Kidney capillary endothelial cell (primary cell): Measurements from ENCODE around the gene LMTK2.
"Not testable (repeated sequence)": the region's sequence is repeated elsewhere in the genome, so short reads cannot be mapped to it uniquely, and the experiment has no call there.

Experiments used
- DNase-seq: peaks from one replicate; pipeline ENCODE4 v3.0.0-alpha.2; 2018; ENCODE audit warnings: low spot score

LMTK2 gene

GRCh38 chr7:98217623-98218582, 111.2 kb downstream of the LMTK2 start:
- no peak for DNase-seq

- not testable (repeated sequence) for DNase-seq
Observed at GRCh38 chr7:98219382-98219781, 112.7 kb downstream of the LMTK2 start.

GRCh38 chr7:98221611-98222532, 115.2 kb downstream of the LMTK2 start:
- no peak for DNase-seq

GRCh38 chr7:98222533-98223195, 116.0 kb downstream of the LMTK2 start:
- no peak for DNase-seq

- DNase-seq: no peak
Observed at GRCh38 chr7:98223351-98223897, 116.8 kb downstream of the LMTK2 start.

GRCh38 chr7:98223898-98224700, 117.4 kb downstream of the LMTK2 start:
- DNase-seq: no peak

GRCh38 chr7:98224701-98225181, 118.1 kb downstream of the LMTK2 start:
- DNase-seq: no peak

GRCh38 chr7:98225913-98226614, 119.4 kb downstream of the LMTK2 start:
- no peak for DNase-seq

- no peak for DNase-seq
Observed at GRCh38 chr7:98227939-98228338, 121.3 kb downstream of the LMTK2 start.

GRCh38 chr7:98228801-98229200, 122.1 kb downstream of the LMTK2 start:
- no peak for DNase-seq

- no peak for DNase-seq
Observed at GRCh38 chr7:98229441-98229840, 122.8 kb downstream of the LMTK2 start.

- no peak for DNase-seq
Observed at GRCh38 chr7:98229991-98230745, 123.5 kb downstream of the LMTK2 start.

- DNase-seq: no peak
Observed at GRCh38 chr7:98230746-98231471, 124.2 kb downstream of the LMTK2 start.

GRCh38 chr7:98231493-98232262, 125.0 kb downstream of the LMTK2 start:
- no peak for DNase-seq

- DNase-seq: no peak
Observed at GRCh38 chr7:98232263-98232585, 125.6 kb downstream of the LMTK2 start.

GRCh38 chr7:98232799-98233198, 126.1 kb downstream of the LMTK2 start:
- no peak for DNase-seq

GRCh38 chr7:98233219-98234070, 126.8 kb downstream of the LMTK2 start:
- DNase-seq: no peak
